ENCODE results near the gene HIC1. TPM values are rescaled to one million over a fixed set of nuclear protein-coding genes. Genes with fewer than 3 reads are reported as not detected.

HIC1 gene
- total and polyA plus RNA-seq, 2 experiments from 2014 or later: 9.4 to 10.2 TPM

DNA sequence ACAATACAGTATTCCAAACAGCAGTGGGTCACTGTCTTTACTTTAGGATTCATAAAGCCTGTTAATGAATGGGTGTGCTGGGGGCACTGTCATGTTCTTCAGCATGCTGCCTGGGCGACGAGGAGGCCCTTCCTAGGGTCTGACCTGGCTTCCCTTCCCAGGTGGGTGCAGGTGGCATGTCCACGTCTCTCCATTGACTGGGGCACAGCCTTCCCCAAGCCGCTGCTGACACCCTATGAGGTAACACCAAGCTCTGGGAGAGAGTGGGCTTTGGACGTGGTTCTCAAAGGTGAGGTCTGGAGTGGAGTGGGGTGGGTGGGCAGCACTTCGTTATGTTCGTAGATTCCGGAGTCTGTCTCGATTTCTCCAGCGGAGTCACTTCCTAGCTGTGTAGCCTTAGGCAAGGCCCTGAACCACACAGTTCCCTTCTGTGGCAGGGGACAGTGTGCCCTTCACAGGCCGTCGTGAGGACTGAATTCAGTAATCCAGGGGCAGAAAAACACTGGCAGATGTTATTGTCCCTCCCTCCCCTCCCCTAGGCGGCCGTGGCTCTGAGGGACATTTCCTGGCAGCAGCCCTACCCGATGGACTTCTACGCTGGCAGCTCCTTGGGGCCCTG lies 13.9 kb upstream of the HIC1 start:
- TF ChIP-seq EZH2phosphoT487 (IDR thresholded peaks at IDR 0.05; ENCODE audit: low read depth, severe bottlenecking, unreplicated experiment) (no peak), CTCF (IDR thresholded peaks at IDR 0.05; ENCODE audit: poor library complexity) (no peak), EZH2 (IDR thresholded peaks at IDR 0.05; ENCODE audit: borderline replicate concordance) (no peak)
- Histone ChIP-seq H3K27me3 (no peaks in the 10 kb centered on the region), H3K9me3 (ENCODE audit: low read depth) (no peaks in the 10 kb centered on the region), H3K79me2 (peaks cover 27% of the 10 kb centered on the region), H3K27ac (peak overlapping the region; percentile 69), H3K4me3 (peak overlapping the region; percentile 74), H3K4me2 (peak overlapping the region; percentile 93), H4K20me1 (ENCODE audit: insufficient read depth, poor library complexity, severe bottlenecking) (no peaks in the 10 kb centered on the region), H2AFZ (peak overlapping the region; percentile 64), H3K4me1 (ENCODE audit: insufficient read depth) (peaks cover 8% of the 10 kb centered on the region), H3K9me2 (replicated peaks; ENCODE audit: insufficient read depth) (no peaks in the 10 kb centered on the region), H3K36me3 (replicated peaks; ENCODE audit: insufficient read depth, low read depth) (no peaks in the 10 kb centered on the region)
- DNase-seq (ENCODE audit: low spot score): no peak
- 57% methylated on average over 16 of the region's 16 CpGs for WGBS (ENCODE audit: low lambda C conversion rate, missing lambda C conversion rate)

DNA sequence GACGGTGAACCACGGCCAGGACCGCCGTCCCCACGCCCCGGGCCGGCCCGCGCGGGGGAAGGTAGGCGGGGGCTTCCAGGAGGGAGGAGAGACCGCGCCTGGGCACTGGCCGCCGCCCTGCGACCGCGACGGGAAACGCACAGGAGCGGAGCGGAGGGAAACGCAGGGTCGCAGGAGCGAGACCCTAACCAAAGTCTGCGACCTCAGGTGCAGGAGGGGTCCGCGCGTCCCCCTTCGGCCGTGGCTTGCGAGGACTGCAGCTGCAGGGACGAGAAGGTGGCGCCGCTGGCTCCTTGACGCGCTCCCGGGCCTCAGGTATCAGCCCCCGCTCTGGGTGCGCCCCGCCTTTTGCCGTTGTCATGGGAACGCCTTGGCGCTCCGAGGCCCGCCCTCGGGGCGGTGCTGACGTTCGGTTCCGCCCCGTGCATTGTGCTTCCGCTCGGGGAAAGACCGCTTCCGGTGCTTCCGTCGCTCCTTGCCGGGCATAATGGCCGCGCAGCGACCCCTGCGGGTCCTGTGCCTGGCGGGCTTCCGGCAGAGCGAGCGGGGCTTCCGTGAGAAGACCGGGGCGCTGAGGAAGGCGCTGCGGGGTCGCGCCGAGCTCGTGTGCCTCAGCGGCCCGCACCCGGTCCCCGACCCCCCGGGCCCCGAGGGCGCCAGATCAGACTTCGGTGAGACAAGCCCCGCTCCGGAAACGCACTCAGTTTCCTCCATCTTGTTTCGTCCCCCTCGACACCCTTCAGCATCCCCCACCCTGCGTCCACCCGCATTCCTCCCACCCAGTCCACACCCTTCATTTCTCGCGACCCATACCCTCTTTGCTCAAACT lies 13.1 kb upstream of the HIC1 start, which contains the start of gene OVCA2:
Gene OVCA2, plus strand, starts transcription at position 462 of the 829 bp plus-strand sequence. Its CDS starts 26 bp downstream, at position 488.
- no peaks in the 10 kb centered on the region for H4K20me1 ChIP-seq (ENCODE audit: insufficient read depth, poor library complexity, severe bottlenecking)
- peak within 1 kb of the TSS; percentile 93 for H3K4me2 ChIP-seq
- H3K4me1 ChIP-seq (ENCODE audit: insufficient read depth): peaks cover 8% of the 10 kb centered on the region
- peak within 1 kb of the TSS; percentile 76 for H2AFZ ChIP-seq
- WGBS (ENCODE audit: low lambda C conversion rate, missing lambda C conversion rate): 3% methylated on average over 56 of the region's 93 CpGs
- peak; percentile 98 for DNase-seq (ENCODE audit: low spot score)
- peaks cover 27% of the 10 kb centered on the region for H3K79me2 ChIP-seq
- H3K9me2 ChIP-seq (replicated peaks; ENCODE audit: insufficient read depth): no peaks in the 10 kb centered on the region
- H3K4me3 ChIP-seq: peak within 1 kb of the TSS; percentile 74
- H3K36me3 ChIP-seq (replicated peaks; ENCODE audit: insufficient read depth, low read depth): no peaks in the 10 kb centered on the region
- H3K27ac ChIP-seq: peak within 1 kb of the TSS; percentile 93
- no peaks in the 10 kb centered on the region for H3K9me3 ChIP-seq (ENCODE audit: low read depth)
- H3K27me3 ChIP-seq: no peaks in the 10 kb centered on the region
- TF ChIP-seq EZH2phosphoT487 (IDR thresholded peaks at IDR 0.05; ENCODE audit: low read depth, severe bottlenecking, unreplicated experiment) (no peak), CTCF (IDR thresholded peaks at IDR 0.05; ENCODE audit: poor library complexity) (peak; percentile 38)

- Histone ChIP-seq H3K27ac (peak overlapping the region; percentile 93), H3K4me1 (ENCODE audit: insufficient read depth) (peaks cover 8% of the 10 kb centered on the region), H3K9me3 (ENCODE audit: low read depth) (no peaks in the 10 kb centered on the region), H3K9me2 (replicated peaks; ENCODE audit: insufficient read depth) (no peaks in the 10 kb centered on the region), H3K36me3 (replicated peaks; ENCODE audit: insufficient read depth, low read depth) (no peaks in the 10 kb centered on the region), H4K20me1 (ENCODE audit: insufficient read depth, poor library complexity, severe bottlenecking) (no peaks in the 10 kb centered on the region), H3K4me3 (peak overlapping the region; percentile 69), H3K79me2 (peaks cover 27% of the 10 kb centered on the region), H3K4me2 (peak overlapping the region; percentile 93), H2AFZ (peak overlapping the region; percentile 76), H3K27me3 (no peaks in the 10 kb centered on the region)
- peak; percentile 39 for TF ChIP-seq CTCF (IDR thresholded peaks at IDR 0.05; ENCODE audit: poor library complexity)
- TF ChIP-seq EZH2 (IDR thresholded peaks at IDR 0.05; ENCODE audit: borderline replicate concordance): no peak
- TF ChIP-seq EZH2phosphoT487 (IDR thresholded peaks at IDR 0.05; ENCODE audit: low read depth, severe bottlenecking, unreplicated experiment): no peak
- 32% methylated on average over 17 of the region's 17 CpGs for WGBS (ENCODE audit: low lambda C conversion rate, missing lambda C conversion rate)
- peak; percentile 77 for DNase-seq (ENCODE audit: low spot score)
Measured at GRCh38 chr17:2042390-2042847, 12.5 kb upstream of the HIC1 start.
